Urothelium cell line (cell line): ENCODE measurements around the gene RAB44.
"Not testable (repeated sequence)": the region's sequence is repeated elsewhere in the genome, so short reads cannot be mapped to it uniquely, and the experiment has no call there.

Experiments used
- DNase-seq: peaks from one replicate; pipeline ENCODE4 v3.0.0; 2011; ENCODE audit warnings: low spot score, mixed read lengths
- FAIRE-seq: peaks from 2 replicates; lab custom pipeline; 2011; peaks lifted over from hg19 to GRCh38; lab: Jason Lieb, UNC

Gene RAB44

GRCh38 chr6:36697481-36697903 lies at the start of gene RAB44:
Gene RAB44, plus strand, starts transcription at chr6:36697826. Its CDS starts 6,410 bp downstream, at chr6:36704236.
- no peak for FAIRE-seq
- no peak for DNase-seq

GRCh38 chr6:36649086-36649485 lies 48.5 kb upstream of the RAB44 start:
- FAIRE-seq (no peak), DNase-seq (no peak)

GRCh38 chr6:36649701-36650484 lies 47.7 kb upstream of the RAB44 start:
- no peak for DNase-seq
- no peak for FAIRE-seq

- no peak for FAIRE-seq
- DNase-seq, result no peak
These were observed 46.7 kb upstream of the RAB44 start for GRCh38 chr6:36650848-36651478.

- no peak for FAIRE-seq
- no peak for DNase-seq
These were observed 45.8 kb upstream of the RAB44 start for GRCh38 chr6:36651659-36652379.

- not testable (repeated sequence) for FAIRE-seq, DNase-seq
These were observed 43.2 kb upstream of the RAB44 start for GRCh38 chr6:36654469-36654868.

GRCh38 chr6:36655085-36655724 lies 42.4 kb upstream of the RAB44 start:
- no peak for FAIRE-seq
- DNase-seq, result no peak

GRCh38 chr6:36656441-36656840 lies 41.2 kb upstream of the RAB44 start:
- DNase-seq (no peak), FAIRE-seq (no peak)

- DNase-seq (no peak), FAIRE-seq (no peak)
These were observed 40.4 kb upstream of the RAB44 start for GRCh38 chr6:36657271-36657670.

GRCh38 chr6:36657942-36658544 lies 39.6 kb upstream of the RAB44 start:
- DNase-seq (peak; percentile 70), FAIRE-seq (no peak)

- no peak for DNase-seq
- no peak for FAIRE-seq
These were observed 38.4 kb upstream of the RAB44 start for GRCh38 chr6:36659271-36659670.

GRCh38 chr6:36660771-36661471 lies 36.7 kb upstream of the RAB44 start:
- DNase-seq, result no peak

GRCh38 chr6:36662380-36662779 lies 35.2 kb upstream of the RAB44 start:
- DNase-seq (no peak), FAIRE-seq (no peak)

More at GRCh38 chr6:36660771-36661471, 36.7 kb upstream of the RAB44 start:
- no peak for FAIRE-seq

- no peak for DNase-seq
- no peak for FAIRE-seq
These were observed 34.8 kb upstream of the RAB44 start for GRCh38 chr6:36662827-36663256.

GRCh38 chr6:36663504-36664446 lies 33.9 kb upstream of the RAB44 start:
- FAIRE-seq (no peak), DNase-seq (no peak)

GRCh38 chr6:36665180-36665579 lies 32.4 kb upstream of the RAB44 start:
- no peak for FAIRE-seq
- DNase-seq, result no peak

- FAIRE-seq (no peak), DNase-seq (no peak)
These were observed 31.3 kb upstream of the RAB44 start for GRCh38 chr6:36666287-36666686.

GRCh38 chr6:36666826-36667591 lies 30.6 kb upstream of the RAB44 start:
- FAIRE-seq (peak; percentile 23), DNase-seq (peak; percentile 91)
